ENCODE results near the gene CNTNAP4.

CNTNAP4 gene

DNA sequence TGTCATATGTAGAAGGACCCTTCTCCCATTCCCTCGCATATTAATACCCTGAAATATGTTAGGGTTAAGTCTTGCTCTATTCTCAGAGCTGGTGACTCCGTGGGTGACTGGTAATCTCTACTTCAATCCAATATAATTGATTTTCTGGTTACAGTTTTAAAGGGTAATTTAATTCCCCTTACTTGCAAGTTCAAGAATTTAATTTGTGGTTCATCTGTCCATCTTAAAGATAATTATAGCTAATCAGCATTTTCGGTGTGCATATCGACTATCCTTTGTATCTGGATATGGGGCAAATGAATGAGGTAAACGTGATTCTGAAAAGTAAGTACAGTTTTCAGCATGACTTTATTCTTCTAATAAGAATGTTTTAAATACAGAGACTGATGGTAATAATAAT lies 250.0 kb downstream of the CNTNAP4 start:
- no peaks in the 10 kb centered on the region for H3K27me3 ChIP-seq (ENCODE audit: insufficient read depth, insufficient read length)
- no peak overlapping the region for H3K9ac ChIP-seq (ENCODE audit: insufficient read length, low read depth)
- no peak overlapping the region for H3K4me3 ChIP-seq (ENCODE audit: insufficient read length, low read depth)
- no peaks in the 10 kb centered on the region for H3K4me1 ChIP-seq (ENCODE audit: insufficient read depth, insufficient read length)
- TF ChIP-seq SUZ12 (IDR thresholded peaks at IDR 0.05; ENCODE audit: extremely low read depth, insufficient read depth, insufficient read length) (no peak), ZNF274 (IDR thresholded peaks at IDR 0.05; ENCODE audit: low read depth, low read length) (no peak), YY1 (IDR thresholded peaks at IDR 0.05; ENCODE audit: insufficient read depth, insufficient read length) (no peak)
- DNase-seq (ENCODE audit: low read depth, low spot score), result no peak
- H3K9me3 ChIP-seq (ENCODE audit: insufficient read depth, low read length), result no peaks in the 10 kb centered on the region
- no peaks in the 10 kb centered on the region for H3K36me3 ChIP-seq (ENCODE audit: insufficient read depth, insufficient read length, low read length)

DNA sequence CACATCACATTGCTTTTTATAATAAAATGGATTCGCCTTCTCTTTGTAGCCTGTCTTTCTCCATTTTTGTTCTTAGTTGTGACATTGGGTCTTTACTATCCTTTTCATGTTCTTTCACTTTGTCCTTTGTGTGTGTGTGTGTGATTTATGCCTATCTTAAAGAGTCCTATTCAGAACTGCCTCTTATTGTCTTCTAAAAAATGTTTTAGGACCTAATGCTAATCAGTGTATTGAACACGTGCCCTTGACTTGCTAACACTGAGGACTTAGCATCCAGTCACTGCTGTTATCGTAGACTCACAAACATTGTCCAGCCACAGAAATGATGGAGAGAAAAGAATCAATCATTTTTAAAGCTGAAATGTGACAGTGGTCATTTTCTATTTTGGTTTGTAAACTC lies 251.9 kb downstream of the CNTNAP4 start:
- H3K9ac ChIP-seq (ENCODE audit: insufficient read length, low read depth), result no peak overlapping the region
- no peaks in the 10 kb centered on the region for H3K4me1 ChIP-seq (ENCODE audit: insufficient read depth, insufficient read length)
- H3K9me3 ChIP-seq (ENCODE audit: insufficient read depth, low read length), result no peaks in the 10 kb centered on the region
- H3K4me3 ChIP-seq (ENCODE audit: insufficient read length, low read depth), result no peak overlapping the region
- TF ChIP-seq ZNF274 (IDR thresholded peaks at IDR 0.05; ENCODE audit: low read depth, low read length) (no peak), SUZ12 (IDR thresholded peaks at IDR 0.05; ENCODE audit: extremely low read depth, insufficient read depth, insufficient read length) (no peak), YY1 (IDR thresholded peaks at IDR 0.05; ENCODE audit: insufficient read depth, insufficient read length) (no peak)
- H3K36me3 ChIP-seq (ENCODE audit: insufficient read depth, insufficient read length, low read length), result no peaks in the 10 kb centered on the region
- H3K27me3 ChIP-seq (ENCODE audit: insufficient read depth, insufficient read length), result no peaks in the 10 kb centered on the region
- no peak for DNase-seq (ENCODE audit: low read depth, low spot score)

DNA sequence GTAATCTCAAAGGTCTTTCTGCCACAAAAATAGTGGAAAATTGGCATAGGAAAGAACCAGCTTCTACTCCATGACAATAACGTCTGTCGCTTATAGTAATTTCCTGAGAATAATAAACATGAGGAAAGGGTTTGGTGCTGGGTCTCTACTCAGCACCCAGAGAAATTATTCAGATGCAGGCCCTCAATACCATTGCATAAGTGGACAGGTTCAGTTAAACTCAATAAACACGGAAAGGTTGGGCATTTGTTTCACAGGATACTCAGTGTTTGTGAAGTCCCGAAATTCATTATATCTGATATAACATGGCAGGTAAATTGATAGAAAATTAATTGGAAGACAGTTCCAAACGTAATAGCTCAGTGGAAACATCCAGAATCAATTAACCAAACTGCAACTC lies 254.0 kb downstream of the CNTNAP4 start:
- TF ChIP-seq SUZ12 (IDR thresholded peaks at IDR 0.05; ENCODE audit: extremely low read depth, insufficient read depth, insufficient read length) (no peak), YY1 (IDR thresholded peaks at IDR 0.05; ENCODE audit: insufficient read depth, insufficient read length) (no peak), ZNF274 (IDR thresholded peaks at IDR 0.05; ENCODE audit: low read depth, low read length) (no peak)
- DNase-seq (ENCODE audit: low read depth, low spot score), result no peak
- H3K9me3 ChIP-seq (ENCODE audit: insufficient read depth, low read length), result no peaks in the 10 kb centered on the region
- no peak overlapping the region for H3K9ac ChIP-seq (ENCODE audit: insufficient read length, low read depth)
- no peaks in the 10 kb centered on the region for H3K4me1 ChIP-seq (ENCODE audit: insufficient read depth, insufficient read length)
- H3K27me3 ChIP-seq (ENCODE audit: insufficient read depth, insufficient read length), result no peaks in the 10 kb centered on the region
- no peaks in the 10 kb centered on the region for H3K36me3 ChIP-seq (ENCODE audit: insufficient read depth, insufficient read length, low read length)
- no peak overlapping the region for H3K4me3 ChIP-seq (ENCODE audit: insufficient read length, low read depth)

DNA sequence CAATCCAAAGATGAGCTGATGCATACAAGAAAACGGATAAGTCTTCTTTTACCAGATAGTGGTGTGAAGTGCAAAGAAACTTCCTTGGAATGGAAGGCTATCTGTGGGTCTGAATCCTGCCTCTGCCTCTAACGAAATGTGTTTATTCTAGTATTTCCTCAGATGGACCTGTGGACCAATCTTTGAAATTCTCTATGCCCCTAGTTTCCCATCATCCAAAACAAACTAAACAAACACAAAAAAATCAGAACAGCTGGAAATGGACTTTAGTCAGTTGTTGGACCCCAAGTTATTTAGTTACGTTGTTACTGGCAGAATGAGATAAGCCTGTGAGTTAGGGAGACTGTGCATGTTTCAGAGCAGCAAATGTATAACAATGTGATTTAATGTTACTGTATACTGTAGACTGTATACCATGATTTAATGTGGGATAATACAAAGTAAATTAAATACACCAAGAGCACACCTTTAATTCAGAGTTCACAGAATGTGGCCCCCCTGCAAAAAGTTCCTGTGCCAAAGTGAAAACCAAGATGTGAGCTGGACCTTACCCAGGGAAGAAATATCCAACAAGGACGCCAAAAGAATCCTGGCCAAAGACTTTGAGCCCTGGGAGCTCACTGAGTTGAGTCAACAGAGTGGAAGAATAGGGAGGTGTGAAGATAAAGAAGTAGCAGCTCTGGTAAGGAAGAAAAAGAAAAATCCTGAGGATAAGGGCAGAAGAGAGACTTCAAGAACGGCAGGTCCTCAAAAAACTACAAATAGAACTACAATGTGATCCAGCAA lies 255.2 kb downstream of the CNTNAP4 start:
- Histone ChIP-seq H3K27me3 (ENCODE audit: insufficient read depth, insufficient read length) (no peaks in the 10 kb centered on the region), H3K4me1 (ENCODE audit: insufficient read depth, insufficient read length) (no peaks in the 10 kb centered on the region), H3K36me3 (ENCODE audit: insufficient read depth, insufficient read length, low read length) (no peaks in the 10 kb centered on the region), H3K9me3 (ENCODE audit: insufficient read depth, low read length) (no peaks in the 10 kb centered on the region), H3K9ac (ENCODE audit: insufficient read length, low read depth) (no peak overlapping the region), H3K4me3 (ENCODE audit: insufficient read length, low read depth) (no peak overlapping the region)
- no peak for DNase-seq (ENCODE audit: low read depth, low spot score)
- TF ChIP-seq YY1 (IDR thresholded peaks at IDR 0.05; ENCODE audit: insufficient read depth, insufficient read length) (no peak), ZNF274 (IDR thresholded peaks at IDR 0.05; ENCODE audit: low read depth, low read length) (no peak)

DNA sequence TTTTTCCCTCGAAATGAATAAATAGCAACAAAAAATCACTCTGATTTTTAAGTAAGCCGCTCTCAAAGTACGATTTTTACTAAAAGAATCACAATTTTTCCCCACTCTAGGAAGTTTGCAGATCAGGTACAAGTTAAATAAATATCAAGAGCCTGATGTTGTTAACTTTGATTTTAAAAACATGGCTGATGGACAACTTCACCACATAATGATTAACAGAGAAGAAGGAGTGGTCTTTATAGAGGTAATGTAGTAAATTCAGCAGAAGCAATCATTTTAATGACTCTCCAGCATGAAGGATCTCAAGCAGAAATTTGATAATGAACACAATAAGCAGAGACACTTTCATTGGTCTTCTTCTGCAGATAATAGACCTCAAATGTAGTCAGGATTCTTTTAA lies 262.4 kb downstream of the CNTNAP4 start:
- no peak overlapping the region for H3K9ac ChIP-seq (ENCODE audit: insufficient read length, low read depth)
- no peak for DNase-seq (ENCODE audit: low read depth, low spot score)
- no peaks in the 10 kb centered on the region for H3K27me3 ChIP-seq (ENCODE audit: insufficient read depth, insufficient read length)
- TF ChIP-seq YY1 (IDR thresholded peaks at IDR 0.05; ENCODE audit: insufficient read depth, insufficient read length), result no peak
- no peaks in the 10 kb centered on the region for H3K4me1 ChIP-seq (ENCODE audit: insufficient read depth, insufficient read length)
- H3K9me3 ChIP-seq (ENCODE audit: insufficient read depth, low read length), result no peaks in the 10 kb centered on the region
- no peaks in the 10 kb centered on the region for H3K36me3 ChIP-seq (ENCODE audit: insufficient read depth, insufficient read length, low read length)
- no peak overlapping the region for H3K4me3 ChIP-seq (ENCODE audit: insufficient read length, low read depth)

DNA sequence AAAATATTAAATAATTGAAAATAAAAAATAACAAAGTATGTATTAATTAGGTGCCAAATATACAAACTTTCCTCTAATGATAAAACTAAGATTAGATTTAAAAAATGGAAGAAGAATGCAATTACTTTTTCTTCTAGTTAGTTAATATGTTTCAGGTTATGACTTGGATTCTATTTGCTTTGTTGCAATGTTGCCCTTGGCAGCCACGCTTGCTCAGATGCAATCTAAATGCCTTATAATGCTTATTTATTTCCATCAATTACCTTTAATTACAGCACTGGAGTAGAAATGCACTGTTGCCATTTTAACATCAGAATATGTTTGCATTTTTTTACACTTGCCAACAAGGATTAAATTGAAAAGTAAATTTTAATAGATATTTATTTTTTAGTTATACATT lies 263.9 kb downstream of the CNTNAP4 start:
- Histone ChIP-seq H3K9me3 (ENCODE audit: insufficient read depth, low read length) (no peaks in the 10 kb centered on the region), H3K4me1 (ENCODE audit: insufficient read depth, insufficient read length) (no peaks in the 10 kb centered on the region), H3K4me3 (ENCODE audit: insufficient read length, low read depth) (no peak overlapping the region), H3K36me3 (ENCODE audit: insufficient read depth, insufficient read length, low read length) (no peaks in the 10 kb centered on the region), H3K27me3 (ENCODE audit: insufficient read depth, insufficient read length) (no peaks in the 10 kb centered on the region), H3K9ac (ENCODE audit: insufficient read length, low read depth) (no peak overlapping the region)
- DNase-seq (ENCODE audit: low read depth, low spot score), result no peak
- no peak for TF ChIP-seq ZNF274 (IDR thresholded peaks at IDR 0.05; ENCODE audit: low read depth, low read length)
- TF ChIP-seq YY1 (IDR thresholded peaks at IDR 0.05; ENCODE audit: insufficient read depth, insufficient read length), result no peak
- no peak for TF ChIP-seq SUZ12 (IDR thresholded peaks at IDR 0.05; ENCODE audit: extremely low read depth, insufficient read depth, insufficient read length)

DNA sequence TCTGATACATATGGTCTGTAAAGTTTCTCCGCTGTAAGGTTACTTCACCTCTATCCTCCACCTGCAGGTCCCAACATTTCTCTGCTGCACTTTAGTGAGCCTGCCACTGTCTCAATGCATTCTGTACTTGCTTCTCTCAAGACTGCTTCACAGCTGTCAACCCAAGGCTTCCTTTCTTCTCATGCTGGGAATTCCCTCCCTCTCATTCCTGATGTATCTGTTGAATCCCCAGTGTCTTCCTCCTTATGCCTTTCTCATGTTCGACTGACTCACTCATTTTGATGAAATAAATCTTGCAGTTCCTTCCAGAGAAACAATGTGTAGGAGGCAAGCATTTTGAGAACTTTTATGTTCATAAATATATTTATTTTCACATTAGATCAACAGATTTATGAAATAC lies 288.3 kb downstream of the CNTNAP4 start:
- Histone ChIP-seq H3K4me3 (ENCODE audit: insufficient read length, low read depth) (no peak overlapping the region), H3K9me3 (ENCODE audit: insufficient read depth, low read length) (no peaks in the 10 kb centered on the region), H3K27me3 (ENCODE audit: insufficient read depth, insufficient read length) (no peaks in the 10 kb centered on the region), H3K9ac (ENCODE audit: insufficient read length, low read depth) (no peak overlapping the region), H3K36me3 (ENCODE audit: insufficient read depth, insufficient read length, low read length) (no peaks in the 10 kb centered on the region), H3K4me1 (ENCODE audit: insufficient read depth, insufficient read length) (no peaks in the 10 kb centered on the region)
- TF ChIP-seq ZNF274 (IDR thresholded peaks at IDR 0.05; ENCODE audit: low read depth, low read length) (no peak), SUZ12 (IDR thresholded peaks at IDR 0.05; ENCODE audit: extremely low read depth, insufficient read depth, insufficient read length) (no peak), YY1 (IDR thresholded peaks at IDR 0.05; ENCODE audit: insufficient read depth, insufficient read length) (no peak)
- DNase-seq (ENCODE audit: low read depth, low spot score), result no peak

All from NT2/D1 (cell line).